GM19438 (cell line): ENCODE results near the gene ARL4A.

Source experiments
- ATAC-seq: cut with Tn5 transposase; IDR thresholded peaks from one replicate; pipeline ENCODE4 v1.9.1; 2021; ENCODE audit warnings: low read depth; ENCODE audit not compliant: unreplicated experiment

Gene ARL4A

DNA sequence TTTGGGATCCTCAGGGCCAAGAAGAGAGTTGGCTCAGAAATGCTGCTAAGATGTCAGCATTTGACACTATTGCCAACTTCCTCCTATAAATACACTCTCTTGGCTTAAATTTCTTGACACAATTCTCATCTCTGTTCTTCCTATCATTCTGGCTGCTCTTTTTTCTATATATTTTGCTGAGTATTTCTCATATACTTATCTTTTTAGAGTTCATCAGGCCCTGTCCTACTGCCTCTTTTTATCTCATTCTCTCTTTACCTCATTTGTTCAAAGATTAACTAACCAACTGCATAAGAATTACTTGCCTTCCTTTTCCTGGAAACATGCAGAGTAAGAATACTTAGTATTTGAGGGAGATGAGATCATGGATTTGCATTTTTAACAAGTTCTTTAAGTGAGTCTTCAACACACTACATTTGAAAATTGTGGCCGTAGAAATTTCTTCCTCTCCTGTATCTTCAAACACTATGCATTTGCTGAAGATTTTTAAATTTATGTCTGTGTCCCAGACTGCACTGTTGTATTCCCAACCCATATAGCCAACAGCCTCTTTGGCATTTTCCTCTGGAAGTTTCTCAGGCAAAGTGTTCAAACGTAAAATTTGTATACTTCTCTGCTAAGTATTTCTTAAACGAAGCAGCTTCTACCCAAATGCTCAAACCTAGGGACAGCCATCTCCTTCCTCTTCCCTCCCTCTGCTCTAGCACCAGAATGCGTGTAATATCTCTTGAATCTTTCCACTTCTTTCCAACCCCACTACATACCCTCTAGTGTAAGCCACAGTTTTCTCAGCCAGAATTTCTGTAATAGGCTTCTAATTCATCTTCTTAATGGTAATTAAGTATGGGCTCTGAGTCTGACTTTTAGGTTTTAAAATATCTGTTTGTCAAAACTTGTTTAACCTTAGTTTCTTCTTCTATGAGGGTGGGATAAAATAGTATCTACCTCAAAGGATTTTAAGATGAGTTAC is 35.5 kb downstream of the ARL4A start:
- ATAC-seq = no peak

DNA sequence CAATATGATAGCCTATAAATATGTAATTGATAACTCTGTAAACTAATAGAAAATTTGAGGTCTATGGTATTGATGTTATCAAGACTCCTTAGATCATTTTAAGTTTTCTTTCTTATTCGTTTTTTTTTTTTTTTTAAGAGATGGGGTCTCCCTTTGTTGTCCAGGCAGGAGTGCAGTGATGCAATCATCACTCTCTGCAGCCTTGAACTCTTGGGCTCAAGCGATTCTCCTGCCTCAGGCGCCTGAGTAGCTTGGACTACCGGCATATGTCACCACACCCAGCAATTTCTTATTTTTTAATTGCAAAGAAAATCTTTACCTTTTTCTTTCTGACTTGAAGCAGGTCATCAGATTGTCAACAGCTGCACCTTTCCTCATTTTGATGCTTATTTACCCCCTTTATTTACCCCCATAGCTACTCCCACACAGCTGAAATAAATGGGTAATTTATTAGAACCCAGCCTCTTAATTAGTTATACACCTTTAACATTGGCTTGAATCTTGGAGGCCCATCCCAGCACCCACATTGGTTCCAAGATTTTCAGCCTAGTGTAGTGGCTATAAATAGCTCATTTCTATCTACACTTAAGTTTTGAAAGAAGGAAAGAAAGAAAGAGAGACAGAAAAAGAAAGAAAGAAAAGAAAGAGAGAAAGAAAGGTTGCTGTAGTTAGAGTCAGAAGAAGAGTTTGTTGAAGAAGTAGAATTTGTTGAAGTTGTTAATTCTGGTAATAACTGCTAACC is 38.3 kb downstream of the ARL4A start:
- no peak for ATAC-seq

DNA sequence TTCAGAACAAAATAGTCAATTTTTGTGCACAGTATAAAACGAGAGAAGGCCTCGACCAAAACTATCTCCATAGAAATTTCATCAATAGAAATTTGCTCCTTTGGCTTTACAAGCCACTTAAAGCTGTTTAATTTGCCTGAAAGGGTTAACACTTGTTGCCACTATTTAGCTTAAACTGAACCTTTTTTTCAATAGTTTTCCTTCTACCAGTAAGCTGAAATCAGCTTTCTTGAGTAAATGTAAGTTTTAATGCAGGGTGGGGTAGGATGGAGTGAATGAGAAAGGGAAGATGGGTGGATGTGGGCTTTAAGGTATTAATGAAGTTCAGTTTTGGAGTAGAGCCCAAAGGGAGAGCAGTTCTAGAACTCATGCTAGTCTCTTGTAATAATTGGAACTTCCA is 39.5 kb downstream of the ARL4A start:
- no peak for ATAC-seq

DNA sequence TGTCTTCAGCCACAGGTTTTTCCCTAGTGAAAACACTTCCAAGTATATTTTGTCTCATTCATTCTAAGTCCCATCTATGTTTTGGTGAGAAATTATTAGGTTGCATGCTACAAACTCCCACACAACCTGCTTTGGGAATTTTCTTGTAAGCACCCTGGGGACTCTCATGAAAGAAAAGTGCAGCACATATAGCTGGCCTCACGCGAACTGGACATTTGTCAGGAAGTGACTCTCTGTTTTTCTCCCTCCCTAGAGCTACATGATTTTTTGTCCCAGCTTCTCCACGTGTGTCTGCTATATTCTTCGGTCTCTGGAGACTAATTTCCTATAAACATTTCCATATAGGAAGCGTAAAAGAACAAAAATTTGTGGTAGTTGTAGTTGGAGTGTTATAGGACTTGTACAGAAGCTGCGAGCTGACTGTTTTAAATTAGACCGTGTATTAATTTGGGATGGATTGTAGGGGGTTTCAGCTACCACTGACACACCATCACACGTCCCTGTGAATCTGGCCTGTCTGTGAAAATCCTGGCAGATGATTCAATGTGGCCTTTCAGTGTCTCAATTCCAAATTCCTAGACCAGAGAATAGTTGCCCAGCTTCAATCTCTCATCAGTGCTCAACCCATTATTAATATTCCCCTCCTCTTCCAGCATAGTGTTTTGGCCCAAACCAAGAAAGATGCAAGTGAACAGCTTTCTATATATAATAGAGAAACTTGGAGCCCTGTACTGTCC is 40.2 kb downstream of the ARL4A start:
- ATAC-seq = no peak

DNA sequence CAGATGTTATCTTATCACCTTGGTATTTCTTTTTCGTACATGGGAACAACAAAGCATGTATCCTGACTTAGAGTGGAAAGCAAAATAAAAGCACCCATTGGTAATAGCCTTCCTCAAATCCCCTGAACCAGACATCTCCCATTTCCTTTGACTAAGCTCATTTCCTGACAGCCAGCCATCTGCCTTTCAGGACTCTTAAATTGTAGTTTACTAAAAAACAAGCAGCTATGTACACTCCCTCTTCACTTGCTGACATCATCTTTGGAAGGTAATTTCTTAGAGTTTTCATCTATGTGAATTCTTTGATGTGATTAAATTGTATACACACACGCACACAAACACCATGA is 40.7 kb downstream of the ARL4A start:
- ATAC-seq = no peak

DNA sequence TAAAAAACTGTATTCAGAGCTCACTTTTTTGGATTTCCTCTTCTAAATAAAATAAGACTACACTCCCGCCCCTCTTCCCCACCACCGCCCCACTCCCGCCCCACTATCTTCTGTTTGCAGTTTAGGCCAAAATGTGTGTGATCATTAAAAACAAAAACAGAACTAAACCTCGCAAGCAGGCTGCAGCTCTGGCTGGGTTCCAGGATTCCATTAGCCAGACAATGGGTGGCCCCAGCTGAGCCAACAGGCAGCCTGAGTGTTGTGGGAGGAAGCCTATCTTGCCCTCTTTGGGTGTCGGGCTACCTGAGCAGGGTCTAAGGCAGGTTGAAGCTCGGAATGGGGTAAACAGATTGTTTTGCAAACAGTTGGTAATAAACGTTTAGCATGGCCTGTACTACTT is 41.7 kb downstream of the ARL4A start:
- no peak for ATAC-seq

DNA sequence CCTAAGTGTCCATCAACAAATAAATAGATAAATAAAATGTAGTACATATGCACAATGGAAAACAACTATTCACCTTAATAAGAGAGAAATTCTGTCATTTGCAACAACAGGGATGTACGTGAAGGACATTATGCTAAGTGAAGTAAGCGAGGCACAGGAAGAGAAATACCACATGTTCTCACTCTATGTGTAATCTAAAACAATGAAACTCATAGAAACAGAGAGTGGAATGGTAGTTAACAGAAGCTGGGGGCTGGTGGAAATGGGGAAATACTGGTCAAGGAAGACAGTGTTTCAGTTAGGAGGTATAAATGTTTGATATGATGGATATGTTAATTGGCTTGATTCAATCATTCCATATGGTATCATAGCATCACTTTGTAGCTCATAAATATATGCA is 43.1 kb downstream of the ARL4A start:
- no peak for ATAC-seq

DNA sequence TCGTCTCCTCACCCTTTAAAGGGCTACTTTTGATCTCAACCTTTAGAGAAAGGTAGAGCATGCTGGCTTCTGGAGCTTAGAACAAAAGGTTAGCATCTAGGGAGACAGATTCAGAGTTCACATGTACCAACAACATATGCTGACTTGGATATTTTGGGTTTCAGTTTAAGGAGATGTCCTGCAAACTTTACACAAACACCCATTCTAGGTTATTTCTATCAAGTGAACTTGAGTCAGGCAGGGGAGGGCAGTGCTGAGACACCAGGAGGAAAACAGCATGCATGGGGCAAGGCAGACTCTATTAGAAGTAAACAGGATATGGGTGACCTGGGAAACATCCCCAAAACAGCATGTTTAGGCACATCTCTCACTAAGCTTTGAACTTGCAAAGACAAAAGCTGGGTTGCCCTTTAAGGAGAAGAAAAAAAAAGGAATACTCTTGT is 43.8 kb downstream of the ARL4A start:
- ATAC-seq = no peak

DNA sequence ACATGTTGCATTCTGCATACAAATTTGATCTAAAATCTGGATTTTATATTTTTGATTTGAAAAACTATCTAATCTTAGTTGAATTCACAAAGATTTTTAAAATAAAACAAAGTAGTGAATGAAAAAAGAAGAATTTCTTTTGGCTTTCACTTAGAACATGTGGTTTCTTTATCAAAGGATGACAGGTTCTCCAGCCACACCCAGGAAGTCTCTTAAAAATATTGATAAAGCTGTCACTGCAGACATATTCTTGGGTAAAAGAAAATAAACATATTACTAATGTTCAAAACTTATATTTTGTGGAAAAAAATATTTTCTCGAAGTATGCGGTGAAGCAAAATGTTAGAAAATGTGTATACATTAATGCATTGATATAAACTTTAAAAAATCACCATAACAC is 44.3 kb downstream of the ARL4A start:
- ATAC-seq = no peak

DNA sequence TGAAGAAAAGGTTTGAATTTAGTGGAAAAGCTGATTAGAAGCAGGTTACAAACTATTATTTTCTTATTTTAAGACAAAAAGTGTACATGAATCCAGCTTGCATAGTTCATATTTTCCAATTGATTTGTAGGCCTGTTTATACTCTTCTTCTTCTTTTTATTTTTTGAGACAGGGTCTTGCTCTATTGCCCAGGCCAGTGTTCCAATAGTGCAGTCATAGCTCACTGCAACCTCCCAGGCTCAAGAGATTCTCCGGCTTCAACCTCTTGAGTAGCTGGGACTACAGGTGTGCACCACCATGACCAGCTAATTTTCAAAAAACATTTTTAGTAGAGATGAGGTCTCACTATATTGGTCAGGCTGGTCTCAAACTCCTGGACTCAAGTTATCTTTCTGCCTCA is 45.0 kb downstream of the ARL4A start:
- no peak for ATAC-seq

DNA sequence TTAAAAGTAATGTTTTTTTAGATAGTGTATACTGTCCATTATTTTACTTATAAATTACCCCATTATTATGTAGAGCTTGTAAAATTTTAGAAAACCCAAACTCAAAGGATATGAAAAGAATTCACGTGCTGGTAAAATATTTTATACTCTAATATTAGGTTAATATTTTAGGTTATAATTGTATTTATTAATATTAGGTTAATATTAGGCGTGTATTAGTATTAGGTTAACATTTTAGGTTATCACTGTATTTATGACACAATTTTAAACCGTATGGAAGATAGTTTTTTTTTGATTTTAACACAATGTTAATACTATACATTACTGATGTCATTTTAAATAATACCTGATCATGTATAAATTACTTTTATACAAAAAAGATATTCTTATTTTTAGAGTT is 48.5 kb downstream of the ARL4A start:
- no peak for ATAC-seq

DNA sequence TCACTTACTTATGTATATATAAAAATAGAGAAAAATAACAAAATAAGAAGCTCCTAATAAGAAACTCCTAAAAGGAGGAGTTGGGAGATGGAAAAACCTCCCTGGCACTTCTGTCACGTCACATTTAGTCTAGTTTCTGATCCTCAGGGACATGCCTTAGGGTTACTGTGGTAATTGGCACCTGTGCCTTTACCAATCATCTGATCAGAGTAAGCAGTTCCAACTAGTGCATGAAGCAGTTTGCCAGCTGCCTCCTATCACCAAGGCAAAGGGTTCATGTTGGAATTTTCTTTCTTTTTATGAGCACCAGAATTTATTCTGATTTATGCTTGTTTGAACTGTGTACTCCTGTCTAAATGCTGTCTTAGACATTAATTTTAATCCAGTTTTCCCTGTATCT is 49.9 kb downstream of the ARL4A start:
- no peak for ATAC-seq

DNA sequence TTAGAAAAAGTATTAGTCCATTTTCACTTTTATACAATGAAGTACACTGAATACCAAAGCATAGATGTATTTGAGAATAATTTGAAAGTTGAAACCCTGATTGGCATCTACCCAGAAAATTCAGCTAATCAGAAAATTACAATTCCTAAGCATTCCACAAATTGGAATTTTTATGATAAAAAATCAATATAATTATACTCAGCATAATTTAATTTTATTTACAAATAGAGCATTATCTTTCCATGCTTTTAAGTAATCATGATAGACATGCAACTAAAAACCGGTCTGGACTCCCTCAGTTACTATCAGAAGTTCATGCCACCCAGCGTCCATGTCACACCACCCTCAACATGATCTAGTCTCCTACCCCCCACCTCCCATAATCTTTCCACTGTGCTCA is 50.4 kb downstream of the ARL4A start:
- ATAC-seq = no peak

DNA sequence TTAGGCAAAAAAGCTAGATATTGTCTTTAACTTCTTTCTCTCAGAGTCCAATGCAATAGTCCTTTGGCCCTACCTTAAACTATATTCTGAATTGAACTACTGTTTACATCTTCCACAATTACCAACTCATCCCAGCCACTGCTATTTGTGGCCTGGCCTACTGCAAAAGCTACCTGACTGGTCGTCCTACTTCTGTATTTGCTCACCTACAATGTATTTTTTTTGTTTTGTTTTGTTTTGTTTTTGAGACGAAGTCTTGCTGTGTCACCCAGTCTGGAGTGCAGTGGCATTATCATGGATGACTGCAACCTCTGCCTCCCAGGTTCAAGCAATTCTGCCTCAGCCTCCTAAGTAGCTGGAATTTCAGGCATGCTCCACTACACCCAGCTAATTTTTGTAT is 51.2 kb downstream of the ARL4A start:
- ATAC-seq = no peak
